Keratinocyte (primary cell): ENCODE data around the gene SP140L. TPM values are rescaled to one million over a fixed set of nuclear protein-coding genes. Genes with fewer than 3 reads are reported as not detected.

Experiments
- DNase-seq: peaks from one replicate; pipeline ENCODE4 v3.0.0-alpha.2; 2011; ENCODE audit warnings: low read depth, missing footprints, low spot score
- FAIRE-seq: peaks from 2 replicates; lab custom pipeline; 2011; peaks lifted over from hg19 to GRCh38; lab: Jason Lieb, UNC
- H2AFZ ChIP-seq: 2 replicates; pipeline ENCODE4 v1.6.0; 2012; ENCODE audit warnings: low read length, control low read depth, inconsistent platforms; ENCODE audit not compliant: control insufficient read depth
- H3K27ac ChIP-seq: 2 replicates; pipeline ENCODE4 v1.5.1; 2011; ENCODE audit warnings: low read length; ENCODE audit not compliant: control insufficient read depth, insufficient read depth
- H3K27me3 ChIP-seq: 3 replicates; pipeline ENCODE4 v1.6.0; 2011; ENCODE audit warnings: low read length; ENCODE audit not compliant: control insufficient read depth, insufficient read depth; ENCODE audit errors: extremely low read depth
- H3K36me3 ChIP-seq, 2 experiments: 2 replicates in 1 of 2; 3 replicates in 1 of 2; pipeline ENCODE4 v1.5.1; 2011; ENCODE audit warnings: low read length in 2 of 2, mild to moderate bottlenecking in 1 of 2; ENCODE audit not compliant: control insufficient read depth in 2 of 2, insufficient read depth in 2 of 2; ENCODE audit errors: extremely low read depth in 1 of 2
- H3K4me1 ChIP-seq: 3 replicates; pipeline ENCODE4 v1.5.1; 2011; ENCODE audit warnings: low read length; ENCODE audit not compliant: control insufficient read depth, insufficient read depth; ENCODE audit errors: extremely low read depth
- H3K4me2 ChIP-seq: 3 replicates; pipeline ENCODE4 v1.6.0; 2011; ENCODE audit warnings: low read depth, low read length; ENCODE audit not compliant: control insufficient read depth, insufficient read depth; ENCODE audit errors: extremely low read depth
- H3K4me3 ChIP-seq, 3 experiments: fragments of 200-600 bp in 1 of 3; sonication (generic) in 1 of 3; 2 replicates in 2 of 3; 3 replicates in 1 of 3; pipeline ENCODE4 v1.5.1; 2011 to 2016; ENCODE audit warnings: low read length in 3 of 3, mild to moderate bottlenecking in 3 of 3, control low read depth in 2 of 3, inconsistent platforms in 1 of 3, low read depth in 1 of 3, mixed read lengths in 1 of 3, mixed run types in 1 of 3, moderate library complexity in 1 of 3; ENCODE audit not compliant: control insufficient read depth in 2 of 3, insufficient read depth in 2 of 3; ENCODE audit errors: extremely low read depth in 1 of 3
- H3K79me2 ChIP-seq: 2 replicates; pipeline ENCODE4 v1.6.0; 2012; ENCODE audit warnings: low read length; ENCODE audit not compliant: control insufficient read depth, insufficient read depth
- H3K9ac ChIP-seq: 3 replicates; pipeline ENCODE4 v1.6.0; 2011; ENCODE audit warnings: low read length; ENCODE audit not compliant: control insufficient read depth, insufficient read depth; ENCODE audit errors: extremely low read depth
- H3K9me1 ChIP-seq: 3 replicates; pipeline ENCODE4 v1.6.0; 2011; ENCODE audit warnings: low read length; ENCODE audit not compliant: control insufficient read depth, insufficient read depth; ENCODE audit errors: extremely low read depth
- H3K9me3 ChIP-seq: 2 replicates; pipeline ENCODE4 v1.5.1; 2012; ENCODE audit warnings: low read depth, low read length; ENCODE audit not compliant: control insufficient read depth
- H4K20me1 ChIP-seq: 3 replicates; pipeline ENCODE4 v1.6.0; 2011; ENCODE audit warnings: low read length; ENCODE audit not compliant: control insufficient read depth, insufficient read depth; ENCODE audit errors: extremely low read depth
- CTCF ChIP-seq, 3 experiments: IDR thresholded peaks in 1 of 3; conservative IDR thresholded peaks in 1 of 3; optimal IDR thresholded peaks in 1 of 3; 2 replicates in 2 of 3; 3 replicates in 1 of 3; pipeline versions ENCODE3 to v1.5.1; 2011; ENCODE audit warnings: low read length in 3 of 3, mild to moderate bottlenecking in 3 of 3, moderate library complexity in 2 of 3, control low read depth in 1 of 3, inconsistent platforms in 1 of 3; ENCODE audit not compliant: insufficient read depth in 2 of 3; ENCODE audit errors: extremely low read depth in 1 of 3
- EZH2 ChIP-seq: IDR thresholded peaks from one replicate; pipeline ENCODE4 v1.6.1; 2012; ENCODE audit warnings: inconsistent platforms, mild to moderate bottlenecking, low read length, moderate library complexity
- dilution Hi-C: fragments of 300-500 bp; cut with MboI; formaldehyde crosslinking; loops from one replicate; pipeline ENCODE4 v1.7.0; 2020; ENCODE audit warnings: low sequenced_read_pairs; ENCODE audit not compliant: extremely low pct_ligation_motif_present
- polyA plus RNA-seq, 5 experiments: library from polyadenylated mRNA; depleted of rRNA in 3 of 5; stranded (reverse) in 3 of 5; stranded (forward) in 1 of 5; unstranded in 1 of 5; fragments of >200 nt; gene quantifications; 1 replicate in 1 of 5; 2 replicates in 3 of 5; 3 replicates in 1 of 5; pipeline versions ENCODE4 v1.2.1 to v1.2.3, GENCODE V29; 2011 to 2012; ENCODE audit warnings: missing spikeins in 2 of 5, low read depth in 1 of 5, low replicate concordance in 1 of 5

Gene SP140L
- polyA plus RNA-seq, 1 donor (not counting 4 experiments of a cell fraction or from before 2014, with no cell fraction given): 10.8 TPM

- FAIRE-seq (peak; percentile 13), DNase-seq (no peak)
- H3K9me3 ChIP-seq: no peaks in the 10 kb centered on the region
- H3K27me3 ChIP-seq: no peaks in the 10 kb centered on the region
- no peaks in the 10 kb centered on the region for H4K20me1 ChIP-seq
- TF ChIP-seq CTCF (optimal IDR thresholded peaks at IDR 0.05 in 1 of 3, IDR thresholded peaks at IDR 0.05 in 1 of 3, conservative IDR thresholded peaks at IDR 0.05 in 1 of 3; ENCODE audit: extremely low read depth in 1 of 3, insufficient read depth in 2 of 3, low read length in 3 of 3) (no peak), EZH2 (no peak)
- no peak overlapping the region for H2AFZ ChIP-seq
- H3K4me1 ChIP-seq: peaks cover 6% of the 10 kb centered on the region
- H3K9ac ChIP-seq: no peak overlapping the region
- no peak overlapping the region for H3K4me3 ChIP-seq
- no peak overlapping the region for H3K27ac ChIP-seq
- dilution Hi-C loops: no loop called here
- no peaks in the 10 kb centered on the region for H3K9me1 ChIP-seq
- no peak overlapping the region for H3K4me2 ChIP-seq
- no peaks in the 10 kb centered on the region for H3K79me2 ChIP-seq
- H3K36me3 ChIP-seq: no peaks in the 10 kb centered on the region
Measured at GRCh38 chr2:230348787-230349186, 21.8 kb downstream of the SP140L start.

GRCh38 chr2:230356084-230356483 is 29.1 kb downstream of the SP140L start:
- Histone ChIP-seq H3K36me3 (no peaks in the 10 kb centered on the region), H3K27ac (no peak overlapping the region), H3K4me3 (no peak overlapping the region), H3K4me2 (no peak overlapping the region), H4K20me1 (no peaks in the 10 kb centered on the region), H3K79me2 (no peaks in the 10 kb centered on the region), H3K9me3 (peaks cover 2% of the 10 kb centered on the region), H3K27me3 (no peaks in the 10 kb centered on the region), H3K9me1 (no peaks in the 10 kb centered on the region), H2AFZ (no peak overlapping the region), H3K4me1 (no peaks in the 10 kb centered on the region), H3K9ac (no peak overlapping the region)
- DNase-seq: no peak
- TF ChIP-seq EZH2: no peak
- no peak for TF ChIP-seq CTCF (optimal IDR thresholded peaks at IDR 0.05 in 1 of 3, IDR thresholded peaks at IDR 0.05 in 1 of 3, conservative IDR thresholded peaks at IDR 0.05 in 1 of 3; ENCODE audit: extremely low read depth in 1 of 3, insufficient read depth in 2 of 3, low read length in 3 of 3)
- dilution Hi-C loops: no loop called here
- no peak for FAIRE-seq
